Coronary artery (tissue), 2 donors: ENCODE results near the gene STK24.

ENCODE experiments used
- DNase-seq: peaks from one replicate; pipeline ENCODE4 v3.0.0-alpha.2; 2017; ENCODE audit warnings: low spot score
- H3K27ac ChIP-seq, 2 donors: fragments of 200-600 bp; sonication (generic); one replicate each; pipeline ENCODE4 v1.5.1; 2016 to 2019
- H3K4me3 ChIP-seq: fragments of 200-600 bp; sonication (generic); 2 replicates; pipeline ENCODE4 v1.5.1; 2016; ENCODE audit warnings: mild to moderate bottlenecking, moderate library complexity
- CTCF ChIP-seq: fragments of 200-600 bp; sonication (generic); IDR thresholded peaks from one replicate; pipeline ENCODE4 v1.5.1; 2019; ENCODE audit warnings: antibody characterized with exemption

STK24 gene

GRCh38 chr13:98509271-98510155, 67.4 kb downstream of the STK24 start:
- H3K4me3 ChIP-seq: no peak overlapping the region
- H3K27ac ChIP-seq: peak overlapping the region; percentile 60 to 80
- no peak for DNase-seq
- peak; percentile 8 for TF ChIP-seq CTCF

- H3K27ac ChIP-seq: peak overlapping the region; percentile 60 to 80
- no peak for TF ChIP-seq CTCF
- DNase-seq: no peak
- no peak overlapping the region for H3K4me3 ChIP-seq
Measured at GRCh38 chr13:98508685-98509084, 68.2 kb downstream of the STK24 start.

- no peak for TF ChIP-seq CTCF
- Histone ChIP-seq H3K27ac (peak overlapping the region; percentile 60 to 80), H3K4me3 (no peak overlapping the region)
- DNase-seq: no peak
Measured at GRCh38 chr13:98508280-98508679, 68.6 kb downstream of the STK24 start.

- Histone ChIP-seq H3K4me3 (no peak overlapping the region), H3K27ac (peak overlapping the region; percentile 40 to 67)
- no peak for DNase-seq
- no peak for TF ChIP-seq CTCF
Measured at GRCh38 chr13:98507282-98507797, 69.6 kb downstream of the STK24 start.

- DNase-seq: no peak
- Histone ChIP-seq H3K4me3 (no peak overlapping the region), H3K27ac (peak overlapping the region; percentile 40 to 67)
- no peak for TF ChIP-seq CTCF
Measured at GRCh38 chr13:98506728-98507230, 70.1 kb downstream of the STK24 start.

- no peak for TF ChIP-seq CTCF
- no peak overlapping the region for H3K4me3 ChIP-seq
Measured at GRCh38 chr13:98506322-98506721, 70.6 kb downstream of the STK24 start.

More at GRCh38 chr13:98506322-98506721, 70.6 kb downstream of the STK24 start:
- DNase-seq: no peak
- H3K27ac ChIP-seq: peak overlapping the region in 1 of 2 donors; percentile 67
